HepG2 (cell line): ENCODE results near the gene PIM3. TPM values are rescaled to one million over a fixed set of nuclear protein-coding genes. Genes with fewer than 3 reads are reported as not detected.

ENCODE experiments used
- ATAC-seq: fragments of 200-7000 bp; cut with Tn5 transposase; 3 replicates; pipeline ENCODE4 v1.9.1; 2020; ENCODE audit warnings: mild to moderate bottlenecking, moderate library complexity
- BruUV-seq: library from RNA; stranded (reverse); fragments of 400-500 nt; replicated peaks from 2 replicates; lab custom pipeline; 2021; lab: Mats Ljungman, UMichigan
- CTCF ChIA-PET: fragments of 300-600 bp; formaldehyde crosslinking; extraction: SDS; loops from one replicate; lab custom pipeline; 2021; ENCODE audit warnings: low total read pairs, inconsistent platforms, low intra/inter-chr PET ratio; lab: Yijun Ruan, JAX
- POLR2A ChIA-PET: fragments of 350-600 bp; sonication (Branson Sonifier 250); formaldehyde crosslinking; loops from one replicate; lab custom pipeline; 2020; ENCODE audit warnings: antibody characterized with exemption, inconsistent platforms; lab: Yijun Ruan, JAX
- DNase-seq: peaks from one replicate; pipeline ENCODE4 v3.0.0-alpha.2; 2015; ENCODE audit warnings: low spot score
- FAIRE-seq: peaks from 3 replicates; lab custom pipeline; 2011; peaks lifted over from hg19 to GRCh38; lab: Jason Lieb, UNC
- H2AFZ ChIP-seq: one replicate; pipeline ENCODE4 v1.6.1; 2011; ENCODE audit warnings: low read length, inconsistent platforms
- H3K27ac ChIP-seq: fragments of 300-600 bp; 3 replicates; pipeline ENCODE4 v1.8.0; 2011; ENCODE audit warnings: mixed run types, mild to moderate bottlenecking, mixed read lengths, low read length, inconsistent platforms; ENCODE audit not compliant: insufficient read depth; ENCODE audit errors: extremely low read length
- H3K27me3 ChIP-seq, 2 experiments: fragments of 200-600 bp in 1 of 2; 2 replicates in 1 of 2; 3 replicates in 1 of 2; pipeline versions ENCODE4 v1.6.0 to v1.8.0; 2011; ENCODE audit warnings: low read length in 2 of 2, mild to moderate bottlenecking in 2 of 2, moderate library complexity in 2 of 2, inconsistent platforms in 1 of 2; ENCODE audit not compliant: insufficient read depth in 2 of 2, control insufficient read depth in 1 of 2
- H3K36me3 ChIP-seq, 2 experiments: fragments of 200-600 bp in 1 of 2; replicated peaks in 1 of 2; 2 replicates in 1 of 2; 3 replicates in 1 of 2; pipeline versions ENCODE4 v1.5.1 to v1.8.0; 2011; ENCODE audit warnings: low read length in 2 of 2, inconsistent platforms in 1 of 2; ENCODE audit not compliant: insufficient read depth in 2 of 2, control insufficient read depth in 1 of 2
- H3K4me1 ChIP-seq: 2 replicates; pipeline ENCODE4 v1.5.1; 2012; ENCODE audit warnings: low read length, inconsistent platforms; ENCODE audit not compliant: insufficient read depth
- H3K4me2 ChIP-seq: 2 replicates; pipeline ENCODE4 v1.6.0; 2011; ENCODE audit warnings: low read depth, low read length, inconsistent platforms
- H3K4me3 ChIP-seq, 3 experiments: fragments of 200-600 bp in 1 of 3; sonication (generic), shearing (Covaris generic) in 1 of 3; replicated peaks in 1 of 3; 2 replicates each; pipeline ENCODE4 v1.5.1; 2011 to 2016; ENCODE audit warnings: low read length in 3 of 3, inconsistent platforms in 2 of 3, low read depth in 2 of 3, mild to moderate bottlenecking in 2 of 3, control low read depth in 1 of 3, mixed read lengths in 1 of 3; ENCODE audit not compliant: insufficient read depth in 1 of 3
- H3K79me2 ChIP-seq: one replicate; pipeline ENCODE4 v1.6.1; 2011; ENCODE audit warnings: low read length, inconsistent platforms; ENCODE audit not compliant: insufficient read depth
- H3K9ac ChIP-seq: 2 replicates; pipeline ENCODE4 v1.6.0; 2011; ENCODE audit warnings: mild to moderate bottlenecking, low read depth, low read length, inconsistent platforms; ENCODE audit not compliant: insufficient read depth
- H3K9me3 ChIP-seq: 2 replicates; pipeline ENCODE4 v1.5.1; 2012; ENCODE audit warnings: mild to moderate bottlenecking, low read length
- H4K20me1 ChIP-seq: 2 replicates; pipeline ENCODE4 v1.6.0; 2011; ENCODE audit warnings: inconsistent platforms, mild to moderate bottlenecking, low read length, moderate library complexity; ENCODE audit not compliant: insufficient read depth
- HNF4G ChIP-seq, 2 experiments: sonication (generic) in 1 of 2; formaldehyde crosslinking in 1 of 2; IDR thresholded peaks; 2 replicates each; pipeline versions ENCODE4 v1.4.0 to v1.6.1; 2011 to 2020; ENCODE audit warnings: borderline replicate concordance in 2 of 2, low read depth in 2 of 2, mild to moderate bottlenecking in 2 of 2, low read length in 1 of 2, missing genetic modification reagents in 1 of 2, moderate library complexity in 1 of 2
- KAT8 ChIP-seq: IDR thresholded peaks from 2 replicates; pipeline ENCODE4 v1.6.1; 2016; ENCODE audit warnings: missing genetic modification reagents, missing compliant biosample characterization
- MTF1 ChIP-seq: sonication (generic); formaldehyde crosslinking; IDR thresholded peaks from 2 replicates; pipeline ENCODE4 v1.5.0; 2020; ENCODE audit warnings: missing genetic modification reagents
- PAF1 ChIP-seq: IDR thresholded peaks from 2 replicates; pipeline ENCODE4 v1.6.1; 2016; ENCODE audit warnings: missing genetic modification reagents, missing compliant biosample characterization
- PCBP1 ChIP-seq: fragments of 200-400 bp; formaldehyde crosslinking; IDR thresholded peaks from 2 replicates; pipeline ENCODE4 v1.6.1; 2017; ENCODE audit warnings: mild to moderate bottlenecking, low read depth, low read length, borderline replicate concordance
- PHF20 ChIP-seq: sonication (generic); formaldehyde crosslinking; IDR thresholded peaks from 2 replicates; pipeline ENCODE4 v1.5.0; 2020; ENCODE audit warnings: mild to moderate bottlenecking, missing genetic modification reagents
- RBM22 ChIP-seq: fragments of 200-400 bp; formaldehyde crosslinking; optimal IDR thresholded peaks from 2 replicates; pipeline ENCODE3; 2017; ENCODE audit warnings: mild to moderate bottlenecking, low read length, moderate library complexity
- SAFB2 ChIP-seq: sonication (generic); formaldehyde crosslinking; IDR thresholded peaks from 2 replicates; pipeline ENCODE4 v1.5.1; 2020; ENCODE audit warnings: missing genetic modification reagents, low read depth, mild to moderate bottlenecking, borderline replicate concordance
- TMF1 ChIP-seq: sonication (generic); formaldehyde crosslinking; IDR thresholded peaks from 2 replicates; pipeline ENCODE4 v1.8.1; 2022; ENCODE audit warnings: low read depth, missing genetic modification reagents
- TOPORS ChIP-seq: sonication (generic); formaldehyde crosslinking; IDR thresholded peaks from 2 replicates; pipeline ENCODE4 v1.8.0; 2023; ENCODE audit warnings: mild to moderate bottlenecking, missing genetic modification reagents
- ZNF652 ChIP-seq: IDR thresholded peaks from 2 replicates; pipeline ENCODE4 v1.6.1; 2016; ENCODE audit warnings: low read depth, borderline replicate concordance
- ZNF747 ChIP-seq: sonication (generic); formaldehyde crosslinking; IDR thresholded peaks from 2 replicates; pipeline ENCODE4 v1.8.1; 2023; ENCODE audit warnings: missing genetic modification reagents, mild to moderate bottlenecking, borderline replicate concordance
- WGBS: methylation state at CpG from one replicate; pipeline ENCODE4 v1.1.6; 2017; ENCODE audit warnings: low lambda C conversion rate; 5-methylcytosine and 5-hydroxymethylcytosine counted together
- in situ Hi-C: cut with HindIII; loops from 2 replicates; pipeline ENCODE4 v1.10.0; 2017; ENCODE audit warnings: low pct_unique_long_range_greater_than_20kb; ENCODE audit not compliant: extremely low pct_ligation_motif_present
- intact Hi-C: fragments of 100-400 bp; cut with micrococcal nuclease; formaldehyde crosslinking; loops from one replicate; pipeline ENCODE4 v1.10.0; 2022; ENCODE audit not compliant: unreplicated experiment
- polyA plus RNA-seq, 8 experiments: library from polyadenylated mRNA; depleted of rRNA in 3 of 8; stranded (reverse) in 7 of 8; unstranded in 1 of 8; fragments of >200 nt; fragmentation: Illumina TruSeq in 4 of 8; extraction: Trizol in 4 of 8; gene quantifications; 2 replicates each; pipeline versions ENCODE4 v1.2.1 to v1.2.3, GENCODE V29; 2011 to 2016; ENCODE audit warnings: low read depth in 4 of 8, missing spikeins in 1 of 8, mixed read lengths in 1 of 8; ENCODE audit not compliant: insufficient read depth in 1 of 8
- total RNA-seq, 5 experiments: library from RNA; depleted of rRNA; stranded (reverse); fragments of >200 nt; fragmentation: Illumina TruSeq; extraction: Trizol; gene quantifications; 2 replicates each; pipeline ENCODE4 v1.2.3, GENCODE V29; 2016; ENCODE audit warnings: low read depth in 1 of 5
- TF ChIP-seq, protein P1 (sequence below): fragments of 450-650 bp; IDR thresholded peaks from 2 replicates; pipeline ENCODE4 v1.6.1; 2016
- TF ChIP-seq, protein P2 (sequence below): sonication (generic); formaldehyde crosslinking; IDR thresholded peaks from 2 replicates; pipeline ENCODE4 v1.5.1; 2020; ENCODE audit warnings: missing genetic modification reagents, mild to moderate bottlenecking, borderline replicate concordance
- TF ChIP-seq, protein P3 (sequence below): IDR thresholded peaks from 2 replicates; pipeline ENCODE4 v1.6.1; 2016; ENCODE audit warnings: missing genetic modification reagents, missing compliant biosample characterization
- TF ChIP-seq, protein P4 (sequence below): IDR thresholded peaks from 2 replicates; pipeline ENCODE4 v1.6.1; 2012; ENCODE audit warnings: inconsistent platforms

Gene PIM3
- total and polyA plus RNA-seq, 2 of the 13 experiments (the other 11 are each of a cell fraction or from before 2014, with no cell fraction given) = 21.6 to 31.2 TPM

DNA sequence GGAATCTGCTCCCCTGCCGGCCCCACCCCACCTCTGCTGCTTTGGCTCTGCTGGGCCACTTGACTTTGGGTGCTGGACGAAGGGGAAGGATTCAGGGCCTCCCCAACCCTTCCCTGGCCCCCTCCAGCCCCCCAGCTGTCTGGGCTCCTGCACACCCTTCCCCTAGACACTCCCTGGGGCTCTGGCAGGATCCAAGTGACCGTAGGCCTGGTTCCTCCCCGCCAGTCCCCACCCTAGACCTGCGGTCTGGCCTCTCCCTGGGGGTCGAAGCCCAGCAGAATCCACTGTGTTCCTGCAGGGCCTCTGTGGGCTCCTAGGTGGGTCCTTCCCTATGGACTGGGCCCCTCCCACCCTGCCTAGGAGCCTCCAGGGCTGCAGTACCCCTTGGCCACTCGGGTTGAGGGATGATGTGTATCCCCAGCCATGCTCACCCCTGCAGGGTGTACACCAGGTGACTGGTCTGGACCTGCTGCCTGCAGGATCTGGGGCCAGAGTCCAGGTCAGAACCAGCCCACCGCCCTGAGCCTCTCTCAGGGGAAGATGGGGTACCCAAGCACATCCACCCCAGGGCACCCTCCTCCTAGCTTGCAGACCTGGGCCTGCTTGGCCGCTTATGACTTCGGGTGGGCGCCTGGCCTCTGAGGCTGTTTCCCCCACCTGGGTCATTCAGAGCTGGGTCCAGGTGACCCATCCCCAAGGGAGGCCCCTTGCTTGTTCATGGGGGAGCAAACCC, 5.6 kb downstream of the PIM3 start:
- peak overlapping the region; percentile 84 for H3K27ac ChIP-seq
- intact Hi-C loops (loop anchor here (5.0 kb wide), 1 partner anchor 34 kb away; no protein-coding TSS in a partner anchor), in situ Hi-C loops (loop anchor here (5.0 kb wide), 1 partner anchor 34 kb away; no protein-coding TSS in a partner anchor)
- H3K36me3 ChIP-seq = peaks cover 9 to 23% of the 10 kb centered on the region in 2 experiments
- FAIRE-seq (no peak), ATAC-seq (peak; percentile 22), DNase-seq (no peak)
- H3K79me2 ChIP-seq = peaks cover 26% of the 10 kb centered on the region
- no peaks in the 10 kb centered on the region; a peak in 1 of 5 replicates for H3K27me3 ChIP-seq
- H3K9ac ChIP-seq = peak overlapping the region; percentile 67
- POLR2A ChIA-PET = interaction anchor here (1.1 to 16.4 kb wide), 10 partner anchors 11 to 541 kb away, joined by 3 to 722 read pairs (median 5); partner anchors contain the start of genes ALG12, CRELD2, LMF2 and NCAPH2
- BruUV-seq = no TSS peak
- H3K4me2 ChIP-seq = peak overlapping the region; percentile 94
- peaks cover 88% of the 10 kb centered on the region for H3K4me1 ChIP-seq
- H4K20me1 ChIP-seq = peaks cover 37% of the 10 kb centered on the region
- H2AFZ ChIP-seq = no peak overlapping the region
- no peaks in the 10 kb centered on the region for H3K9me3 ChIP-seq
- CTCF ChIA-PET = no interaction called here
- peak overlapping the region; percentile 13 to 99 (median 26); a peak in 5 of 6 replicates for H3K4me3 ChIP-seq
- 4% methylated on average over 4 of the region's 11 CpGs for WGBS
- TF ChIP-seq, protein P1, sequence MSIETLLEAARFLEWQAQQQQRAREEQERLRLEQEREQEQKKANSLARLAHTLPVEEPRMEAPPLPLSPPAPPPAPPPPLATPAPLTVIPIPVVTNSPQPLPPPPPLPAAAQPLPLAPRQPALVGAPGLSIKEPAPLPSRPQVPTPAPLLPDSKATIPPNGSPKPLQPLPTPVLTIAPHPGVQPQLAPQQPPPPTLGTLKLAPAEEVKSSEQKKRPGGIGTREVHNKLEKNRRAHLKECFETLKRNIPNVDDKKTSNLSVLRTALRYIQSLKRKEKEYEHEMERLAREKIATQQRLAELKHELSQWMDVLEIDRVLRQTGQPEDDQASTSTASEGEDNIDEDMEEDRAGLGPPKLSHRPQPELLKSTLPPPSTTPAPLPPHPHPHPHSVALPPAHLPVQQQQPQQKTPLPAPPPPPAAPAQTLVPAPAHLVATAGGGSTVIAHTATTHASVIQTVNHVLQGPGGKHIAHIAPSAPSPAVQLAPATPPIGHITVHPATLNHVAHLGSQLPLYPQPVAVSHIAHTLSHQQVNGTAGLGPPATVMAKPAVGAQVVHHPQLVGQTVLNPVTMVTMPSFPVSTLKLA = no peak
- TF ChIP-seq MTF1 (CRISPR knock-in tag) (no peak), PHF20 (CRISPR knock-in tag) (0 out of 2 replicates have a peak, but pooled peaks have one; percentile 14), KAT8 (CRISPR knock-in tag) (peak; percentile 11; the same call in 1 of the 2 replicates), SAFB2 (CRISPR knock-in tag) (0 out of 2 replicates have a peak, but pooled peaks have one; percentile 29), PAF1 (CRISPR knock-in tag) (peak; percentile 22; the same call in 1 of the 2 replicates), PCBP1 (no peak), TOPORS (CRISPR knock-in tag) (no peak), ZNF652 (CRISPR knock-in tag) (no peak), HNF4G (IDR thresholded peaks at IDR 0.05; ENCODE audit: borderline replicate concordance, low read depth, low read length) (peak; percentile 27; the same call in 1 of the 2 replicates), HNF4G (CRISPR knock-in tag; IDR thresholded peaks at IDR 0.05; ENCODE audit: borderline replicate concordance, low read depth) (no peak), ZNF747 (CRISPR knock-in tag) (no peak), RBM22 (peak; percentile 56), TMF1 (CRISPR knock-in tag) (0 out of 2 replicates have a peak, but pooled peaks have one; percentile 0)
- TF ChIP-seq, protein P2, sequence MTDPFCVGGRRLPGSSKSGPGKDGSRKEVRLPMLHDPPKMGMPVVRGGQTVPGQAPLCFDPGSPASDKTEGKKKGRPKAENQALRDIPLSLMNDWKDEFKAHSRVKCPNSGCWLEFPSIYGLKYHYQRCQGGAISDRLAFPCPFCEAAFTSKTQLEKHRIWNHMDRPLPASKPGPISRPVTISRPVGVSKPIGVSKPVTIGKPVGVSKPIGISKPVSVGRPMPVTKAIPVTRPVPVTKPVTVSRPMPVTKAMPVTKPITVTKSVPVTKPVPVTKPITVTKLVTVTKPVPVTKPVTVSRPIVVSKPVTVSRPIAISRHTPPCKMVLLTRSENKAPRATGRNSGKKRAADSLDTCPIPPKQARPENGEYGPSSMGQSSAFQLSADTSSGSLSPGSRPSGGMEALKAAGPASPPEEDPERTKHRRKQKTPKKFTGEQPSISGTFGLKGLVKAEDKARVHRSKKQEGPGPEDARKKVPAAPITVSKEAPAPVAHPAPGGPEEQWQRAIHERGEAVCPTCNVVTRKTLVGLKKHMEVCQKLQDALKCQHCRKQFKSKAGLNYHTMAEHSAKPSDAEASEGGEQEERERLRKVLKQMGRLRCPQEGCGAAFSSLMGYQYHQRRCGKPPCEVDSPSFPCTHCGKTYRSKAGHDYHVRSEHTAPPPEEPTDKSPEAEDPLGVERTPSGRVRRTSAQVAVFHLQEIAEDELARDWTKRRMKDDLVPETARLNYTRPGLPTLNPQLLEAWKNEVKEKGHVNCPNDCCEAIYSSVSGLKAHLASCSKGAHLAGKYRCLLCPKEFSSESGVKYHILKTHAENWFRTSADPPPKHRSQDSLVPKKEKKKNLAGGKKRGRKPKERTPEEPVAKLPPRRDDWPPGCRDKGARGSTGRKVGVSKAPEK = no peak
- TF ChIP-seq, protein P3, sequence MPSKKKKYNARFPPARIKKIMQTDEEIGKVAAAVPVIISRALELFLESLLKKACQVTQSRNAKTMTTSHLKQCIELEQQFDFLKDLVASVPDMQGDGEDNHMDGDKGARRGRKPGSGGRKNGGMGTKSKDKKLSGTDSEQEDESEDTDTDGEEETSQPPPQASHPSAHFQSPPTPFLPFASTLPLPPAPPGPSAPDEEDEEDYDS (CRISPR knock-in tag) = no peak; the same call in 1 of the 2 replicates
- TF ChIP-seq, protein P4, sequence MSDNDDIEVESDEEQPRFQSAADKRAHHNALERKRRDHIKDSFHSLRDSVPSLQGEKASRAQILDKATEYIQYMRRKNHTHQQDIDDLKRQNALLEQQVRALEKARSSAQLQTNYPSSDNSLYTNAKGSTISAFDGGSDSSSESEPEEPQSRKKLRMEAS = no peak
